Measurements from ENCODE around the gene MPP3.

- TF ChIP-seq, protein P1, sequence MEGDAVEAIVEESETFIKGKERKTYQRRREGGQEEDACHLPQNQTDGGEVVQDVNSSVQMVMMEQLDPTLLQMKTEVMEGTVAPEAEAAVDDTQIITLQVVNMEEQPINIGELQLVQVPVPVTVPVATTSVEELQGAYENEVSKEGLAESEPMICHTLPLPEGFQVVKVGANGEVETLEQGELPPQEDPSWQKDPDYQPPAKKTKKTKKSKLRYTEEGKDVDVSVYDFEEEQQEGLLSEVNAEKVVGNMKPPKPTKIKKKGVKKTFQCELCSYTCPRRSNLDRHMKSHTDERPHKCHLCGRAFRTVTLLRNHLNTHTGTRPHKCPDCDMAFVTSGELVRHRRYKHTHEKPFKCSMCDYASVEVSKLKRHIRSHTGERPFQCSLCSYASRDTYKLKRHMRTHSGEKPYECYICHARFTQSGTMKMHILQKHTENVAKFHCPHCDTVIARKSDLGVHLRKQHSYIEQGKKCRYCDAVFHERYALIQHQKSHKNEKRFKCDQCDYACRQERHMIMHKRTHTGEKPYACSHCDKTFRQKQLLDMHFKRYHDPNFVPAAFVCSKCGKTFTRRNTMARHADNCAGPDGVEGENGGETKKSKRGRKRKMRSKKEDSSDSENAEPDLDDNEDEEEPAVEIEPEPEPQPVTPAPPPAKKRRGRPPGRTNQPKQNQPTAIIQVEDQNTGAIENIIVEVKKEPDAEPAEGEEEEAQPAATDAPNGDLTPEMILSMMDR (IDR thresholded peaks at IDR 0.05): no peak
- TF ChIP-seq POLR2A (IDR thresholded peaks at IDR 0.05): no peak
Observed at GRCh38 chr17:43842975-43843325, 10.0 kb upstream of the MPP3 start.

Data from testis (tissue), 2 donors.